A673 (cell line): ENCODE results near the gene BCKDHA. TPM values are rescaled to one million over a fixed set of nuclear protein-coding genes. Genes with fewer than 3 reads are reported as not detected.
"Not testable (repeated sequence)": the region's sequence is repeated elsewhere in the genome, so short reads cannot be mapped to it uniquely, and the experiment has no call there.

ENCODE experiments used
- BruUV-seq: library from RNA; stranded (reverse); fragments of 400-500 nt; replicated peaks from 2 replicates; lab custom pipeline; 2021; lab: Mats Ljungman, UMichigan
- CTCF ChIA-PET: fragments of 300-600 bp; sonication (Branson Sonifier 250); formaldehyde crosslinking; loops from one replicate; lab custom pipeline; 2022; ENCODE audit warnings: antibody characterized with exemption; lab: Charles Lee
- POLR2A ChIA-PET: fragments of 300-600 bp; sonication (Branson Sonifier 250); formaldehyde crosslinking; loops from one replicate; lab custom pipeline; 2022; ENCODE audit warnings: antibody characterized with exemption; ENCODE audit not compliant: low non-redundant PET; lab: Charles Lee
- DNase-seq: peaks from one replicate; pipeline ENCODE4 v3.0.0-alpha.2; 2015; ENCODE audit warnings: low spot score
- H3K27ac ChIP-seq: fragments of 200-600 bp; sonication (generic); 2 replicates; pipeline ENCODE4 v1.5.1; 2016; ENCODE audit warnings: mixed run types, low read depth, mild to moderate bottlenecking, mixed read lengths, antibody characterized with exemption, low read length; ENCODE audit not compliant: poor library complexity, severe bottlenecking
- H3K27me3 ChIP-seq: fragments of 200-600 bp; sonication (generic); replicated peaks from 2 replicates; pipeline ENCODE4 v1.6.1; 2017; ENCODE audit warnings: mixed run types, low read depth, mild to moderate bottlenecking, mixed read lengths, antibody characterized with exemption, low read length; ENCODE audit not compliant: insufficient read depth, poor library complexity
- H3K36me3 ChIP-seq: fragments of 200-600 bp; sonication (generic); 2 replicates; pipeline ENCODE4 v1.6.1; 2016; ENCODE audit warnings: mixed run types, mild to moderate bottlenecking, mixed read lengths, antibody characterized with exemption, low read length; ENCODE audit not compliant: insufficient read depth, poor library complexity, severe bottlenecking
- H3K4me1 ChIP-seq: fragments of 200-600 bp; sonication (generic); 2 replicates; pipeline ENCODE4 v1.6.1; 2017; ENCODE audit warnings: mixed run types, mild to moderate bottlenecking, mixed read lengths, antibody characterized with exemption, low read length; ENCODE audit not compliant: insufficient read depth, poor library complexity, severe bottlenecking
- H3K4me3 ChIP-seq: fragments of 200-600 bp; sonication (generic); 2 replicates; pipeline ENCODE4 v1.5.1; 2016; ENCODE audit warnings: low read depth, mixed run types, mild to moderate bottlenecking, mixed read lengths, low read length; ENCODE audit not compliant: poor library complexity, severe bottlenecking
- H3K9me3 ChIP-seq: fragments of 200-600 bp; sonication (generic); 2 replicates; pipeline ENCODE4 v1.6.1; 2016; ENCODE audit warnings: mixed run types, low read depth, mild to moderate bottlenecking, mixed read lengths, antibody characterized with exemption, low read length; ENCODE audit not compliant: poor library complexity, severe bottlenecking
- EZH2 ChIP-seq: fragments of 200-600 bp; sonication (generic); IDR thresholded peaks from 2 replicates; pipeline ENCODE4 v1.6.1; 2017; ENCODE audit warnings: borderline replicate concordance, low read depth, mild to moderate bottlenecking, mixed read lengths, antibody characterized with exemption, low read length; ENCODE audit not compliant: poor library complexity, severe bottlenecking
- intact Hi-C: fragments of 100-400 bp; cut with micrococcal nuclease; formaldehyde crosslinking; loops from one replicate; pipeline ENCODE4 v1.10.0; 2022; ENCODE audit not compliant: unreplicated experiment
- total RNA-seq: library from RNA; stranded (reverse); gene quantifications from 2 replicates; pipeline ENCODE4 v1.2.3, GENCODE V29; 2021
- TF ChIP-seq, protein P1 (sequence below): fragments of 300-800, 200-600 bp; sonication (generic); conservative IDR thresholded peaks from 2 replicates; pipeline ENCODE4 v1.5.1; 2017; ENCODE audit warnings: low read depth, mild to moderate bottlenecking, antibody characterized with exemption, low read length, moderate library complexity, mixed read lengths

Gene BCKDHA
- total RNA-seq, 1 experiment from 2014 or later = 14.7 TPM

DNA sequence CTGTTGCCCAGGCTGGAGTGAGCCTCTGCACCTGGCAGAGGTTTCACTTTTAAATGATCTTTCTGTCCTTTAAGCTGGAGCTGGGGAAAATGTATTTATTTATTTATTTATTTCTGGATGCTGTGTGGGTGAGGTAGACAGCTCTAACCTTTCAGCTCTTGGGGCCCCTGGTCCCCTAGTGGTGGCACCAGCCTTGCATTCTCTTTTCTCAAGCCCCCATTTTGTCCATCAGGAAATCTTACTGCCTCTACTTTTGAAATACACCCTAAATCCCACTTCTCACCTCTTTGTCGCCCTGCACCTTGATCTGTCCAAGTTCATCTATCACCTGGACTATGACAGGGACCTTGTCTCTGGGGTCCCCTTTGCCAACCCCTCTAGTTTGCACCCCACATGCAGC is 31.5 kb upstream of the BCKDHA start:
- Histone ChIP-seq H3K36me3 (no peaks in the 10 kb centered on the region), H3K4me1 (peaks cover 6% of the 10 kb centered on the region), H3K27ac (no peak overlapping the region), H3K4me3 (no peak overlapping the region), H3K9me3 (no peaks in the 10 kb centered on the region), H3K27me3 (no peaks in the 10 kb centered on the region)
- POLR2A ChIA-PET = no interaction called here
- BruUV-seq = no TSS peak
- TF ChIP-seq, protein P1, sequence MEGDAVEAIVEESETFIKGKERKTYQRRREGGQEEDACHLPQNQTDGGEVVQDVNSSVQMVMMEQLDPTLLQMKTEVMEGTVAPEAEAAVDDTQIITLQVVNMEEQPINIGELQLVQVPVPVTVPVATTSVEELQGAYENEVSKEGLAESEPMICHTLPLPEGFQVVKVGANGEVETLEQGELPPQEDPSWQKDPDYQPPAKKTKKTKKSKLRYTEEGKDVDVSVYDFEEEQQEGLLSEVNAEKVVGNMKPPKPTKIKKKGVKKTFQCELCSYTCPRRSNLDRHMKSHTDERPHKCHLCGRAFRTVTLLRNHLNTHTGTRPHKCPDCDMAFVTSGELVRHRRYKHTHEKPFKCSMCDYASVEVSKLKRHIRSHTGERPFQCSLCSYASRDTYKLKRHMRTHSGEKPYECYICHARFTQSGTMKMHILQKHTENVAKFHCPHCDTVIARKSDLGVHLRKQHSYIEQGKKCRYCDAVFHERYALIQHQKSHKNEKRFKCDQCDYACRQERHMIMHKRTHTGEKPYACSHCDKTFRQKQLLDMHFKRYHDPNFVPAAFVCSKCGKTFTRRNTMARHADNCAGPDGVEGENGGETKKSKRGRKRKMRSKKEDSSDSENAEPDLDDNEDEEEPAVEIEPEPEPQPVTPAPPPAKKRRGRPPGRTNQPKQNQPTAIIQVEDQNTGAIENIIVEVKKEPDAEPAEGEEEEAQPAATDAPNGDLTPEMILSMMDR = peak; percentile 31; the same call in 1 of the 2 replicates
- TF ChIP-seq EZH2 = no peak
- intact Hi-C loops = no loop called here
- no peak for DNase-seq
- CTCF ChIA-PET = no interaction called here

DNA sequence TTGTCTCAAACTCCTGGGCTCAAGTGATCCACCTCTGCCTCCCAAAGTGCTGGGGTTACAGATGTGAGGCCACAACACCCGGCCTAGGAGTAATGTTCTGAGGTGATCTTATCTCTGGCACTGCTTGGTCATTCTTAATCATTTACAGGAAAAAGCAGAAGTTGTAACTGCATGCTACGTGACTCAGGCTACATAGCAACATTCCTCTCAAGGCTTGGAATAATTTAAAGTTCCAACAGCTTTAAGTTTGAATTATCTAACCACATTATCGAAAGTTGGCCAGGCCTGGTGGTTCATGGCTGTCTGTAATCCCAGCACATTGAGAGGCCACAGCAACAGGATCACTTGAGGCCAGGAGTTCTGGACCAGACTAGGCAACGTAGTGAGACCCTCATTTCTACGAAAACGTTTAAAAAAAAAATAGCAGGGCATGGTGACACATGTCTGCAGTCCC is 29.7 kb upstream of the BCKDHA start:
- Histone ChIP-seq H3K9me3 (no peaks in the 10 kb centered on the region), H3K36me3 (no peaks in the 10 kb centered on the region), H3K4me3 (no peak overlapping the region), H3K27me3 (no peaks in the 10 kb centered on the region), H3K4me1 (peaks cover 6% of the 10 kb centered on the region), H3K27ac (no peak overlapping the region)
- POLR2A ChIA-PET = no interaction called here
- intact Hi-C loops = no loop called here
- BruUV-seq = no TSS peak
- TF ChIP-seq, protein P1 = no peak
- TF ChIP-seq EZH2 = no peak
- CTCF ChIA-PET = no interaction called here
- no peak for DNase-seq

DNA sequence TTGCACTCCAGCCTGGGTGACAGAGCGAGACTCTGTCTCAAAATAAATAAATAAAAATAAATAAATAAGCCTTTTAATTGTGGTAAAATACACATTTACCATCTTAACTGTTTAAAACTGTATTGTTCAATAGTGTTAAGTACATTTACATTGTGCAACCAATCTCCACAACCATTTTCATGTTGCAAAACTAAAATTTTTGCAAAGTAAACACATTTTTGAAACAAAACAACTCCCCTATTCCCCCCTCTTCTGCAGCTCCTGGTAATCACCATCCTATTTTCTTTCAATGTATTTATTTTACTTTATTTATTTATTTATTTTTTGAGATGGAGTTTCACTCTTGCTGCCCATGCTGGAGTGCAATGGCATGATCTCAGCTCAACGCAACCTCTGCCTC is 27.8 kb upstream of the BCKDHA start:
- ChIA-PET POLR2A (no interaction called here), CTCF (interaction anchor here (0.7 kb wide), 1 partner anchor 395 kb away, joined by 7 read pairs; no protein-coding TSS in a partner anchor)
- Histone ChIP-seq H3K4me3 (no peak overlapping the region), H3K27ac (no peak overlapping the region), H3K27me3 (no peaks in the 10 kb centered on the region), H3K36me3 (no peaks in the 10 kb centered on the region), H3K9me3 (no peaks in the 10 kb centered on the region), H3K4me1 (peaks cover 10% of the 10 kb centered on the region)
- intact Hi-C loops = no loop called here
- BruUV-seq = no TSS peak
- no peak for TF ChIP-seq EZH2
- TF ChIP-seq, protein P1 = no peak
- no peak for DNase-seq

DNA sequence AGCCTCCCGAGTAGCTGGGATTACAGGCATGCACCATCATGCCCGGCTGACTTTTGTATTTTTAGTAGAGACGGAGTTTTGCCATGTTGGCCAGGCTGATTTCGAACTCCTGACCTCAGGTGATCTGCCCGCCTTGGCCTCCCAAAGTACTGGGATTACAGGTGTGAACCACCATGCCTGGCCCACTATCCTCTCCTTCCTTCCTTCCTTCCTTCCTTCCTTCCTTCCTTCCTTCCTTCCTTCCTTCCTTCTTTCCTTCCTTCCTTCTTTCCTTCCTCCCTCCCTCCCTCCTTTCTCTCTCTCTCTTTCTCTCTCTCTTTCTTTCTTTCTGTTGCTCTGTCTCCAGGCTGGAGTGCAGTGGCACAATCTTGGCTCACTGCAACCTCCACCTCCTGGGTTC is 26.5 kb upstream of the BCKDHA start:
- BruUV-seq, intact Hi-C loops, POLR2A ChIA-PET, H3K9me3 ChIP-seq, H3K27ac ChIP-seq, H3K36me3 ChIP-seq, DNase-seq, CTCF ChIA-PET, H3K4me3 ChIP-seq, H3K27me3 ChIP-seq: not testable (repeated sequence)
- H3K4me1 ChIP-seq = peaks cover 10% of the 10 kb centered on the region
